HUES64 (cell line): Measurements from ENCODE around the gene INO80.
A peak's percentile ranks its signal among the peaks of the same experiment; 100 is the strongest.

Source experiments
- H3K27ac ChIP-seq: 2 replicates; pipeline ENCODE4 v1.7.0; 2013; ENCODE audit warnings: low read depth, low read length, inconsistent platforms
- H3K27me3 ChIP-seq: 2 replicates; pipeline ENCODE4 v1.6.1; 2013; ENCODE audit warnings: mild to moderate bottlenecking, low read length; ENCODE audit not compliant: insufficient read depth
- H3K36me3 ChIP-seq: 2 replicates; pipeline ENCODE4 v1.6.1; 2013; ENCODE audit warnings: mild to moderate bottlenecking, low read length; ENCODE audit not compliant: insufficient read depth
- H3K4me1 ChIP-seq: 2 replicates; pipeline ENCODE4 v1.6.1; 2013; ENCODE audit warnings: mild to moderate bottlenecking, low read length, moderate library complexity; ENCODE audit not compliant: insufficient read depth
- H3K4me3 ChIP-seq: 2 replicates; pipeline ENCODE4 v1.5.1; 2013; ENCODE audit warnings: mild to moderate bottlenecking, low read length, moderate library complexity
- H3K9ac ChIP-seq: 2 replicates; pipeline ENCODE4 v1.6.1; 2013; ENCODE audit warnings: mild to moderate bottlenecking, low read depth, low read length
- H3K9me3 ChIP-seq: 2 replicates; pipeline ENCODE4 v1.6.1; 2013; ENCODE audit warnings: low read depth, low read length; ENCODE audit not compliant: insufficient read depth
- WGBS: fragments of 150-250, 120-280 bp; methylation state at CpG from one replicate; pipeline ENCODE4 v1.1.7; 2013; ENCODE audit warnings: missing lambda C conversion rate; 5-methylcytosine and 5-hydroxymethylcytosine counted together

INO80 gene

GRCh38 chr15:41116962-41117252, 827 bp upstream of the INO80 start:
- peaks cover 9% of the 10 kb centered on the region for H3K36me3 ChIP-seq
- peak overlapping the region; percentile 86 for H3K4me3 ChIP-seq
- H3K9ac ChIP-seq: peak overlapping the region; percentile 99
- WGBS: 86% methylated on average over 6 of the region's 6 CpGs
- H3K27ac ChIP-seq: peak overlapping the region; percentile 99
- no peaks in the 10 kb centered on the region for H3K27me3 ChIP-seq
- no peaks in the 10 kb centered on the region for H3K9me3 ChIP-seq
- peaks cover 5% of the 10 kb centered on the region for H3K4me1 ChIP-seq

- Histone ChIP-seq H3K9ac (peak overlapping the region; percentile 99), H3K9me3 (no peaks in the 10 kb centered on the region), H3K4me1 (peaks cover 5% of the 10 kb centered on the region), H3K4me3 (peak overlapping the region; percentile 86), H3K36me3 (peaks cover 13% of the 10 kb centered on the region), H3K27me3 (no peaks in the 10 kb centered on the region), H3K27ac (peak overlapping the region; percentile 99)
- WGBS: under 1% methylated on average over 46 of the region's 46 CpGs
Measured at GRCh38 chr15:41115652-41116115, 396 bp downstream of the INO80 start.

- peak overlapping the region; percentile 86 for H3K4me3 ChIP-seq
- peak overlapping the region; percentile 99; the same call in 1 of the 2 replicates for H3K27ac ChIP-seq
- H3K4me1 ChIP-seq: peaks cover 5% of the 10 kb centered on the region
- WGBS: under 1% methylated on average over 10 of the region's 10 CpGs
- H3K9me3 ChIP-seq: no peaks in the 10 kb centered on the region
- no peaks in the 10 kb centered on the region for H3K27me3 ChIP-seq
- peak overlapping the region; percentile 99 for H3K9ac ChIP-seq
- peaks cover 16% of the 10 kb centered on the region for H3K36me3 ChIP-seq
Measured at GRCh38 chr15:41115161-41115651, 874 bp downstream of the INO80 start.

- Histone ChIP-seq H3K27me3 (no peaks in the 10 kb centered on the region), H3K36me3 (peaks cover 30% of the 10 kb centered on the region), H3K4me1 (no peaks in the 10 kb centered on the region), H3K9me3 (no peaks in the 10 kb centered on the region), H3K9ac (no peak overlapping the region), H3K27ac (no peak overlapping the region), H3K4me3 (no peak overlapping the region)
- WGBS: 95% methylated on average over 5 of the region's 5 CpGs
Measured at GRCh38 chr15:41106947-41107346, 9.1 kb downstream of the INO80 start.

- peaks cover 26% of the 10 kb centered on the region for H3K36me3 ChIP-seq
- H3K9ac ChIP-seq: no peak overlapping the region
- no peaks in the 10 kb centered on the region for H3K27me3 ChIP-seq
- H3K4me1 ChIP-seq: no peaks in the 10 kb centered on the region
- no peak overlapping the region for H3K4me3 ChIP-seq
- H3K9me3 ChIP-seq: no peaks in the 10 kb centered on the region
- WGBS: 96% methylated on average over 10 of the region's 11 CpGs
- no peak overlapping the region for H3K27ac ChIP-seq
Measured at GRCh38 chr15:41105348-41106334, 10.4 kb downstream of the INO80 start.

GRCh38 chr15:41104234-41104633, 11.8 kb downstream of the INO80 start:
- 100% methylated on average over 2 of the region's 2 CpGs for WGBS
- Histone ChIP-seq H3K9ac (no peak overlapping the region), H3K27ac (no peak overlapping the region), H3K36me3 (peaks cover 25% of the 10 kb centered on the region), H3K4me1 (no peaks in the 10 kb centered on the region), H3K9me3 (no peaks in the 10 kb centered on the region), H3K27me3 (no peaks in the 10 kb centered on the region), H3K4me3 (no peak overlapping the region)

GRCh38 chr15:41102854-41103253, 13.2 kb downstream of the INO80 start:
- H3K4me3 ChIP-seq: no peak overlapping the region
- no peak overlapping the region for H3K9ac ChIP-seq
- peaks cover 25% of the 10 kb centered on the region for H3K36me3 ChIP-seq
- no peak overlapping the region for H3K27ac ChIP-seq
- no peaks in the 10 kb centered on the region for H3K27me3 ChIP-seq
- 93% methylated on average over 2 of the region's 2 CpGs for WGBS
- no peaks in the 10 kb centered on the region for H3K9me3 ChIP-seq
- H3K4me1 ChIP-seq: no peaks in the 10 kb centered on the region

- 95% methylated on average over 6 of the region's 6 CpGs for WGBS
- H3K27me3 ChIP-seq: no peaks in the 10 kb centered on the region
- H3K9me3 ChIP-seq: no peaks in the 10 kb centered on the region
- H3K36me3 ChIP-seq: peaks cover 71% of the 10 kb centered on the region
- no peak overlapping the region for H3K4me3 ChIP-seq
- H3K27ac ChIP-seq: no peak overlapping the region
- H3K9ac ChIP-seq: no peak overlapping the region
- no peaks in the 10 kb centered on the region for H3K4me1 ChIP-seq
Measured at GRCh38 chr15:41096178-41096577, 19.9 kb downstream of the INO80 start.

GRCh38 chr15:41085029-41085428, 31.1 kb downstream of the INO80 start:
- Histone ChIP-seq H3K27ac (no peak overlapping the region), H3K9ac (no peak overlapping the region), H3K27me3 (no peaks in the 10 kb centered on the region), H3K4me1 (no peaks in the 10 kb centered on the region), H3K9me3 (no peaks in the 10 kb centered on the region), H3K4me3 (no peak overlapping the region), H3K36me3 (peaks cover 96% of the 10 kb centered on the region)
- 100% methylated on average over 3 of the region's 3 CpGs for WGBS

- H3K4me3 ChIP-seq: no peak overlapping the region
- no peak overlapping the region for H3K9ac ChIP-seq
- no peak overlapping the region for H3K27ac ChIP-seq
- H3K9me3 ChIP-seq: no peaks in the 10 kb centered on the region
- 100% methylated on average over 1 of the region's 1 CpG for WGBS
- peaks cover 93% of the 10 kb centered on the region for H3K36me3 ChIP-seq
- H3K27me3 ChIP-seq: no peaks in the 10 kb centered on the region
- no peaks in the 10 kb centered on the region for H3K4me1 ChIP-seq
Measured at GRCh38 chr15:41080144-41080543, 35.9 kb downstream of the INO80 start.

- H3K4me1 ChIP-seq: no peaks in the 10 kb centered on the region
- WGBS: 96% methylated on average over 8 of the region's 8 CpGs
- H3K27me3 ChIP-seq: no peaks in the 10 kb centered on the region
- H3K9me3 ChIP-seq: no peaks in the 10 kb centered on the region
- H3K36me3 ChIP-seq: peaks cover 93% of the 10 kb centered on the region
- H3K27ac ChIP-seq: no peak overlapping the region
- H3K4me3 ChIP-seq: no peak overlapping the region
- H3K9ac ChIP-seq: no peak overlapping the region
Measured at GRCh38 chr15:41079717-41080116, 36.4 kb downstream of the INO80 start.
